Liver (tissue), 3 donors: ENCODE measurements around the gene FGFRL1.

Experiments
- ATF3 ChIP-seq: IDR thresholded peaks from 2 replicates; pipeline ENCODE4 v1.6.1; 2016; ENCODE audit warnings: antibody characterized with exemption
- CTCF ChIP-seq: fragments of 150-350 bp; IDR thresholded peaks from 2 replicates; pipeline ENCODE4 v1.5.1; 2017; ENCODE audit warnings: improper control_type of control experiment, low read depth, low read length; ENCODE audit not compliant: missing input control
- EGR1 ChIP-seq, 2 donors: IDR thresholded peaks; 2 replicates each; pipeline ENCODE4 v1.6.1; 2016 to 2018; ENCODE audit warnings: antibody characterized with exemption in 2 of 2, low read depth in 2 of 2
- FOXA1 ChIP-seq: IDR thresholded peaks from 2 replicates; pipeline ENCODE4 v1.6.1; 2016; ENCODE audit warnings: antibody characterized with exemption
- GABPA ChIP-seq, 2 donors: IDR thresholded peaks in 1 of 2; conservative IDR thresholded peaks in 1 of 2; 2 replicates each; pipeline ENCODE4 v1.6.1; 2016; ENCODE audit warnings: antibody characterized with exemption in 2 of 2, mild to moderate bottlenecking in 1 of 2, moderate library complexity in 1 of 2
- HNF4A ChIP-seq, 2 donors: conservative IDR thresholded peaks; 2 replicates each; pipeline ENCODE4 v1.6.1; 2016; ENCODE audit warnings: antibody characterized with exemption in 2 of 2, mild to moderate bottlenecking in 2 of 2
- JUND ChIP-seq, 2 donors: IDR thresholded peaks; 2 replicates each; pipeline ENCODE4 v1.6.1; 2016; ENCODE audit warnings: antibody characterized with exemption in 2 of 2
- MAX ChIP-seq: IDR thresholded peaks from 2 replicates; pipeline ENCODE4 v1.6.1; 2016; ENCODE audit warnings: antibody characterized with exemption
- RAD21 ChIP-seq, 2 donors: IDR thresholded peaks; 2 replicates each; pipeline ENCODE4 v1.6.1; 2016; ENCODE audit warnings: antibody characterized with exemption in 2 of 2, mild to moderate bottlenecking in 2 of 2
- REST ChIP-seq: IDR thresholded peaks from 2 replicates; pipeline ENCODE4 v1.6.1; 2016; ENCODE audit warnings: antibody characterized with exemption, mild to moderate bottlenecking
- SP1 ChIP-seq: IDR thresholded peaks from 2 replicates; pipeline ENCODE4 v1.6.1; 2018; ENCODE audit warnings: antibody characterized with exemption, mild to moderate bottlenecking
- TAF1 ChIP-seq: conservative IDR thresholded peaks from 2 replicates; pipeline ENCODE4 v1.6.1; 2016; ENCODE audit warnings: antibody characterized with exemption, mild to moderate bottlenecking
- YY1 ChIP-seq: IDR thresholded peaks from 2 replicates; pipeline ENCODE4 v1.6.1; 2016; ENCODE audit warnings: antibody characterized with exemption, mild to moderate bottlenecking
- ZBTB33 ChIP-seq: IDR thresholded peaks from 2 replicates; pipeline ENCODE4 v1.6.1; 2016; ENCODE audit warnings: antibody characterized with exemption
- donor health status: healthy.
- donor health status: healthy.

GRCh38 chr4:1015746-1016145, 4.3 kb downstream of the FGFRL1 start:
- no peak for TF ChIP-seq CTCF
- no peak for TF ChIP-seq MAX
- no peak for TF ChIP-seq FOXA1
- TF ChIP-seq ATF3: no peak
- no peak for TF ChIP-seq HNF4A (conservative IDR thresholded peaks at IDR 0.05)
- TF ChIP-seq JUND (IDR thresholded peaks at IDR 0.05): no peak
- TF ChIP-seq SP1: no peak
- TF ChIP-seq ZBTB33: no peak
- no peak for TF ChIP-seq YY1
- TF ChIP-seq EGR1 (IDR thresholded peaks at IDR 0.05; ENCODE audit: low read depth in 2 of 2): no peak
- no peak for TF ChIP-seq TAF1
- no peak for TF ChIP-seq REST
- no peak for TF ChIP-seq RAD21 (IDR thresholded peaks at IDR 0.05)
- TF ChIP-seq GABPA (IDR thresholded peaks at IDR 0.05 in 1 of 2, conservative IDR thresholded peaks at IDR 0.05 in 1 of 2): no peak
